Fibroblast of the conjunctiva (primary cell): ENCODE data around the gene ERBB2.
"Not testable (repeated sequence)": the region's sequence is repeated elsewhere in the genome, so short reads cannot be mapped to it uniquely, and the experiment has no call there.

Experiments
- DNase-seq: peaks from one replicate; pipeline ENCODE4 v3.0.0-alpha.2; 2010; ENCODE audit warnings: low read depth

ERBB2 gene

GRCh38 chr17:39763051-39763820, 63.4 kb downstream of the ERBB2 start:
- no peak for DNase-seq

DNA sequence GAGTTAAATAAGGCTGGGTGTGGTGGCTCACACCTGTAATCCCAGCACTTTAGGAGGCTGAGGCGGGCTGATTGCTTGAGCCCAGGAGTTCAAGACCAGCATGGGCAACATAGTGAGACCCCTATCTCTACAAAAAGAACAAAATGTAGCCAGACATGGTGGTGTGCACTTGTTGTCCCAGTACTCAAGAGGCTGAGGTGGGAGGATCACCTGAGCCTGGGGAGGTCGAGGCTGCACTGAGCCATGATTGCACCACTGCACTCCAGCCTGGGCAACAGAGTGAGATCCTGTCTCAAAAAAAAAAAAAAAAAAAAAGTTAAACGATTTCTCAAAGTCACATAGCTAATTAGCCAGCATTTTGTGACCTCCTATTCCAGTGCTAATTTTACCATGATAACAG, 64.3 kb downstream of the ERBB2 start:
- not testable (repeated sequence) for DNase-seq

DNA sequence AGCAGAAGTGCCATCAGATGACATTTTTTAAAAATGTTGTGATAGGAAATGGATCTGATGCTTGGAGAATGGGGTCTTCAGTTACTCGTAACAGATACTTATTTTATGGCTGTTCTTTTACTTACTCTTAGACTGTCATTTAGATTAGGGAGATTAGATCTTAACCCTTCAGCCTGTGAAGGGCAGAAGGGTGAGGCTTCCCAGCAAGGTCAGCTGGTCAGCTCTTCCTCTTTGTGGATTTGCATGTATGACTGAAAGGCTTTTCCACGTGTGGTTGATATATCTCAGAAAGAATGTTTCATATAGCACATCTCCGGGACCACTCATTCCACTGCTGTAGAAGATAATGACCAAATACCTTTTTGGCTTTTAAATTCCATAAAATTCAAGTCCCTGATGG, 65.3 kb downstream of the ERBB2 start:
- DNase-seq, result no peak

DNA sequence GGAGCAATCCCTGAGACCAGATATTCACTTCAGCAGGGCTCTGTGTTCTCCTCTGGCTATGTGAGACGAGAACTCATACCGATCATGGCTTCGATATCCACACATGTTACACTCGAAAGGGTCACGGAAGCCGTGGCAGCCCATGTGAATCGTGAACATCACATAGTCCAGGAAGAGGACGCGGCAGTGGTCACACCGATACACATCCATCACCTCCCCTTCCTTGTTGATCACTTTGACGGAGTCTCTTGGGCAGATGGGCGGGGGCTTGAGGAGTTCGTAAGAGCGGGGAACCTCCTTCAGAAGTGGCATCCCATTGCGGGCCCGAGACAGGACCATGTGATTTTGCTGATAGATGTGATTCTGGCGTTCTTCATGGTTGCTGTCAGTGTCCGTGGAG, 65.9 kb downstream of the ERBB2 start:
- DNase-seq, result no peak

DNA sequence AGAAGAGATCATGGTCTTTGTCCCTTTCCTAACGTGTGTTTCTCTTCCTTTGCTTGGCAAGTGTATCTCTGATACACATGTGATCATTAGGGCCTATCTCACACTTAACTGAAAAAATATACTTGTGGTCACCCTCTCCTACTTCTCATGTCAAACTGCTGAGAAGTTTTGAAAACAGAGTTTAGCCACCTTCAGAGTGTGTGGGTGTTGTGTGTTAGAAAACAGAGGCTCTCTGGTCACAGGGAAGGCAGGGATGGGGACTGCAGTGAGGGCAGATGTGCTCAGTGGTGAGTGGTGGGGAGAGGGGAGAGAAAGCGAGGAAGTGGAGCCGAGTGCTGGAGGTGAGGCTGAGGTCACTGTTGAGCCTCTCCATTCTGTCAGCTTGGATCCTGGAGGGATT, 67.3 kb downstream of the ERBB2 start:
- no peak for DNase-seq

- DNase-seq, result no peak
Observed at GRCh38 chr17:39769974-39770587, 70.2 kb downstream of the ERBB2 start.

DNA sequence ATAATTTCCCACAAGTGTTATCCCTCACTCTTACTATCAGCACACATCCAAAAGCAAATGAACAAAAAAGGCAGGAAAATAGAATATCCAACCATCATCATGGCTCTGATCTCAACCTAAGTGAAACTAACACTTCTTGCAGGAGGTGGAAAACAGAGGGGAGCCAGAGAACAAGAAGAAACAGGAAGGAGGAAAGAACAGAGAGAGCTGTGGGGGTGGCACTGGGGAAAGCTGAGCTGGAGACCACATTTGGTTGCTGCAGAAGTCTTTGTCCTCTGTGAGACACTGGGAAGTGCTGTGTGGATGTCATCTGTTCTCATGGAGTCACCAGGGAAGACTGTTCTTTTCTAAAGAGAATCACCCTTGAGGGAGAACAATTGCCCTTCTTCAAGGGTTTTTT, 72.6 kb downstream of the ERBB2 start:
- no peak for DNase-seq

DNA sequence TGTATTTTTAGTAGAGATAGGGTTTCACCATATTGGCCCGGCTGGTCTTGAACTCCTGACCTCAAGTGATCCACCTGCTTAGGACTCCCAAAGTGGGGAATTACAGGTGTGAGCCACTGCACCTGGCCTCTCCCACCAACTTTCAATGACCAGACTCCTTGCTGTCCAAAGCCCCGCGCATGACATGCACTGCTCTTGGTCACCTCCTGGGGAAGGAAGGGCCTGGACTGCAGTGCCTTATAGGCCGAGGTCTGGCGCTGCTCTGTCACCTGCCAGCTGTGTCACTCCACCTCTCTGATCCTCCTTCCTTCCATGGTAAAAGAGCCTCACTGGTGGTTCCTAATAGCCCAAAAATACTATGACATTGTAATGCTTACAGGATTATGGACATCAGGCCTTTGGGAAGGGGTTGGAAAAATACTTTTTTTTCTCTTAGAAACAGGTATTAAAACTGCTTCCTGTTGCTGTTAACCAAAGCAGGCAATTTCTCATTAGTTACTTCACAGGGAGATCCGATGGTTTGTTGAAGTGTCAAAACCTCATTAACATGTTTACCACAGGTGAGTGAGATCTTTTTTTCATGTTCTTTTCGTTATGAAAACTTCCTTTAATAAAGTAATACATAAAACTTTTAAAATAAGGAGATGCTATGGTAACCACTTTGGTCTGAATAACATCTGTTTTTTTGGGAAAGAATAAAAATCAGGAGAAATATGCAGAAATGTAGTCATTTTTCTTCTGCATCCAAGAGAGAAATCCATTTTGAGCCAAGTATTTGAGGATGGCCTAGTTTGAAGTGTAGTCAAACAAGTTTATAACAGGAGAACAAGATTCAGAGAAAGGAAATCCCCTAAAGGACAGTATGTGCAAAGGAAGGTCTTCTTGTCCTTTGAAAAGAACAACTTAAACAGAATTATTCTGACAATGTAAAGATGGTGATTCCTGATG, 73.4 kb downstream of the ERBB2 start:
- no peak for DNase-seq

DNA sequence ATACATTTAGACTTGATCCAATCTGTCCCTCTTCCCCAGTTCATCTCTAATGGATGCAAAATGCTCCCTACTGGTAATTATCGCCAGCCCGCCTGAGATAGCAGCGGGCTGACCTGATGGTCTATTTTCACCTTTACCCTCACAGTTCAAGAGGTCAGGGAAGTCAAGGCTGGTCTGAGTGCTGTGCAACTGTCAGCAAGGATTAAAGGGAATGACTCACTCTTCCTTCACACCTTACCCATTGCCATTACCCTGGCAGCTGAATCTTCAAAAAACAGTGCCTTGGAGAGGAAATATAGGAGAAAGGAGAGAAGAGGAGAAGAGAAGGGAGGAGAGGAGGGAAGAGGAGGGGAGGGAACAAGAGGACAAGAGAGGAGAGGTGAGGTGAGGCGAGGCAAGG, 74.2 kb downstream of the ERBB2 start:
- DNase-seq, result no peak

DNA sequence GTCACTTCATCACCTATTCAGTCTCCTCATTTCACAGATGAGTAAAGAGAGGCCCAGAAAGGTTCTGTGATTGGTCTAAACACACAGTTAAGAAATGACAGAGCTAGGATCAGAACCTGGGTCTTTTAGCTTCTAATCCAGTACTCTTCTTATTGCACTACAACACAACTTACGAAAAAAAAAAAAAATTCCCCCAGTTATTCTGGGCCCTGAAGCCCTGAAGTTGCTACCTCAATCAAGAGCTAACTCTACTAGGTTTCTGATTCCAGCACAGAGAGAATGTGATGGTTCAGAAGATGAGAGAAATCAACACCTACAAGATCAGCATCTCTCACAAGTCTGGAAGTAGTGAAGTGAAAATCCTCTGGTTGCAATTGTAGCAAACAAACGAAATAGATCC, 75.2 kb downstream of the ERBB2 start:
- no peak for DNase-seq

DNA sequence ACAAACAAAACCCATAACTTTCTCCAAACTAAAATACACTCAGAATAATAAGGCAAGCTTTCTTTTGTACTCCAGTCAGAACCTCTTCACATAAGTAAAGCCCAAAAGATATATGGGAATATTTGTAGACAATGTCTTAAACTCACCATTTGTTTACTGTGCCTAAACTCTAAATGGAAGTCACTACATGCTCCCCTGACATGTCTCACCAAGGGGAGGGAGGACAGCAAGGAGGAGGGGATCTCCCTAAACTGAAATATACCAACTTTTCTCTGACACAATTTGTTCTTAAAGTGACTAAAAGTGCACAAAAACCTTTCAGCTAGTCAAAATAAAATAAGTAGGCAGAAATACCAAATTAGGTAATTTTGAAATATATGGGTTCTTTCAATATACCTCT, 76.4 kb downstream of the ERBB2 start:
- no peak for DNase-seq

GRCh38 chr17:39777534-39778365, 77.9 kb downstream of the ERBB2 start:
- DNase-seq, result no peak
